Central memory CD8-positive, alpha-beta T cell (primary cell): ENCODE measurements around the gene HP1BP3.
A peak's percentile ranks its signal among the peaks of the same experiment; 100 is the strongest.
"Not testable (repeated sequence)": the region's sequence is repeated elsewhere in the genome, so short reads cannot be mapped to it uniquely, and the experiment has no call there.

Experiments used
- ATAC-seq: fragments of 150-1000 bp; cut with Tn5 transposase; replicated peaks from 2 replicates; pipeline ENCODE4 v1.10.0; 2022; ENCODE audit warnings: mild to moderate bottlenecking, moderate FRiP score, moderate number of reproducible peaks; ENCODE audit not compliant: poor library complexity, severe bottlenecking; ENCODE audit errors: extremely low read depth
- DNase-seq, 2 donors: peaks; one replicate each; pipeline ENCODE4 v3.0.0; 2021; ENCODE audit warnings: low spot score in 2 of 2
- H3K27ac Mint-ChIP-seq: one replicate; pipeline ENCODE4 v1.8.0; 2022; ENCODE audit warnings: low read depth, mild to moderate bottlenecking, moderate library complexity, mixed read lengths
- H3K27me3 Mint-ChIP-seq: one replicate; pipeline ENCODE4 v1.8.0; 2022; ENCODE audit warnings: mixed read lengths
- H3K36me3 Mint-ChIP-seq: one replicate; pipeline ENCODE4 v1.8.0; 2022; ENCODE audit warnings: mild to moderate bottlenecking, moderate library complexity, mixed read lengths; ENCODE audit not compliant: insufficient read depth
- H3K4me1 Mint-ChIP-seq: one replicate; pipeline ENCODE4 v1.8.0; 2022; ENCODE audit warnings: mixed read lengths
- H3K4me3 Mint-ChIP-seq: one replicate; pipeline ENCODE4 v1.8.0; 2022; ENCODE audit warnings: mild to moderate bottlenecking, moderate library complexity, mixed read lengths
- H3K9me3 Mint-ChIP-seq: one replicate; pipeline ENCODE4 v1.8.0; 2022; ENCODE audit warnings: mixed read lengths

The HP1BP3 gene

GRCh38 chr1:20792196-20792595 lies 5.1 kb upstream of the HP1BP3 start:
- ATAC-seq (no peak), DNase-seq (no peak)
- no peak overlapping the region for H3K4me3 Mint-ChIP-seq
- peaks cover 5% of the 10 kb centered on the region for H3K36me3 Mint-ChIP-seq
- H3K27me3 Mint-ChIP-seq, result no peaks in the 10 kb centered on the region
- peaks cover 9% of the 10 kb centered on the region for H3K4me1 Mint-ChIP-seq
- H3K27ac Mint-ChIP-seq, result no peak overlapping the region
- no peaks in the 10 kb centered on the region for H3K9me3 Mint-ChIP-seq

GRCh38 chr1:20790785-20791184 lies 3.7 kb upstream of the HP1BP3 start:
- no peaks in the 10 kb centered on the region for H3K27me3 Mint-ChIP-seq
- H3K9me3 Mint-ChIP-seq, result no peaks in the 10 kb centered on the region
- H3K36me3 Mint-ChIP-seq, result peaks cover 12% of the 10 kb centered on the region
- no peak overlapping the region for H3K4me3 Mint-ChIP-seq
- DNase-seq (no peak), ATAC-seq (no peak)
- peaks cover 15% of the 10 kb centered on the region for H3K4me1 Mint-ChIP-seq
- no peak overlapping the region for H3K27ac Mint-ChIP-seq

DNA sequence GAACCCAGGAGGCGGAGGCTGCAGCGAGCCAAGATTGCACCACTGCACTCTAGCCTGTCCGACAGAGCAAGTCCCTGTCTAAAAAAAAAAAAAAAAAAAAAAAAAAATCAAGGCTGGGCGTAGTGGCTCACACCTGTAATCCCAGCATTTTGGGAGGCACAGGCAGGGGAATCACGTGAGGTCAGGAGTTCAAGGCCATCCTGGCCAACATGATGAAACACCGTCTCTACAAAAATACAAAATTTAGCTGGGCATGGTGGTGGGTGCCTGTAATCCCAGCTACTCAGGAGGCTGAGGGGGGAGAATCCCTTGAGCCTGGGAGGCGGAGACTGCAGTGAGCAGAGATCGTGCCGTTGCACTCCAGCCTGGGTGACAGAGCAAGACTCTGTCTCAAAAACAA lies 2.5 kb upstream of the HP1BP3 start:
- H3K9me3 Mint-ChIP-seq, H3K27ac Mint-ChIP-seq, H3K4me3 Mint-ChIP-seq, H3K27me3 Mint-ChIP-seq, DNase-seq, ATAC-seq: not testable (repeated sequence)
- Mint-ChIP-seq H3K36me3 (peaks cover 12% of the 10 kb centered on the region), H3K4me1 (peaks cover 21% of the 10 kb centered on the region)

- DNase-seq (no peak), ATAC-seq (no peak)
- Mint-ChIP-seq H3K27ac (peak overlapping the region; percentile 95), H3K4me3 (peak overlapping the region; percentile 96), H3K4me1 (peaks cover 27% of the 10 kb centered on the region), H3K27me3 (no peaks in the 10 kb centered on the region), H3K9me3 (no peaks in the 10 kb centered on the region), H3K36me3 (peaks cover 15% of the 10 kb centered on the region)
Measured at GRCh38 chr1:20787840-20788795, 1.0 kb upstream of the HP1BP3 start.

- ATAC-seq (peak; percentile 66), DNase-seq (peak; percentile 91 to 94)
- H3K4me3 Mint-ChIP-seq, result peak overlapping the region; percentile 96
- H3K27ac Mint-ChIP-seq, result peak overlapping the region; percentile 95
- peaks cover 17% of the 10 kb centered on the region for H3K36me3 Mint-ChIP-seq
- peaks cover 28% of the 10 kb centered on the region for H3K4me1 Mint-ChIP-seq
- H3K27me3 Mint-ChIP-seq, result no peaks in the 10 kb centered on the region
- H3K9me3 Mint-ChIP-seq, result no peaks in the 10 kb centered on the region
Measured at GRCh38 chr1:20786253-20787028, 666 bp downstream of the HP1BP3 start.

- Mint-ChIP-seq H3K36me3 (peaks cover 20% of the 10 kb centered on the region), H3K4me1 (peaks cover 33% of the 10 kb centered on the region), H3K27me3 (no peaks in the 10 kb centered on the region), H3K9me3 (no peaks in the 10 kb centered on the region), H3K27ac (peak overlapping the region; percentile 95), H3K4me3 (peak overlapping the region; percentile 96)
- DNase-seq, result no peak
- peak; percentile 19 for ATAC-seq
Measured at GRCh38 chr1:20785907-20786252, 1.2 kb downstream of the HP1BP3 start.

DNA sequence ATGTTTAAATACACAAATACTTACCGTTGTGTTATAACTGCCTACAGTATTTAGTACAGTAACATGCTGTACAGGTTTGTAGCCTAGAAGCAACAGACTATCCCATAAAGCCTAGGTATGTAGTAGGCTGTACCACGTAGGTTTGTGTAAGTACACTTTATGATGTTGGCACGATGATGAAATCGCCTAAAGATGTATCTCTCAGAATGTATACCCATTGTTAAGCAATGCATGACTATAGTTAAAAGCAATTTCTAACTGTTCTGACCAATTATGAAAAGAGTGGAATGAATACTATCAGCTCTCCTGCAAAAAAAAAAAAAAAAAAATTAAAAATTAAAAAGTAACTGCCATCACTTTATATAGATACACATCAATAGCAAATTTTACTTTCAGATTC lies 11.4 kb downstream of the HP1BP3 start:
- H3K27me3 Mint-ChIP-seq, result no peaks in the 10 kb centered on the region
- DNase-seq (no peak), ATAC-seq (no peak)
- no peak overlapping the region for H3K27ac Mint-ChIP-seq
- H3K4me1 Mint-ChIP-seq, result peaks cover 25% of the 10 kb centered on the region
- H3K36me3 Mint-ChIP-seq, result peaks cover 71% of the 10 kb centered on the region
- no peaks in the 10 kb centered on the region for H3K9me3 Mint-ChIP-seq
- H3K4me3 Mint-ChIP-seq, result no peak overlapping the region

DNA sequence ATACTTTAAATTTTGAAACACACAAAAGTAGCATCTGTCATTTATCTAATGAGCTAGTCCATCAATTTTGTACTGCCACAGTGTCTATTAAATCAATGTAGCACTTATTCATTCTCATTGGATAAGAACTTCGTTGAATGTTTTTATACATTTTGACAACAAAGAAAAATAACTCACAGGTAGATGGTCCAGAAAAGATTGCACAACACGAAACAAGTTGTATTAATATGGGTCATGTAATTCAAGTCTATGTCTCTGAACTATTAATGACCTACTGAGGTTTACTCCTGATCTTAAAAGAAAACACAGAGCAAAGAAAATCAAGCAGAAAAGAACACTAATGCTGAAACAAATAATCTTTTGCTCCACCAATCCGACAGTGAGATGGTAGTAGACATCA lies 15.3 kb downstream of the HP1BP3 start:
- Mint-ChIP-seq H3K4me3 (no peak overlapping the region), H3K36me3 (peaks cover 80% of the 10 kb centered on the region), H3K27me3 (no peaks in the 10 kb centered on the region), H3K9me3 (no peaks in the 10 kb centered on the region), H3K27ac (no peak overlapping the region), H3K4me1 (peaks cover 9% of the 10 kb centered on the region)
- ATAC-seq (no peak), DNase-seq (no peak)

GRCh38 chr1:20770314-20771087 lies 16.6 kb downstream of the HP1BP3 start:
- Mint-ChIP-seq H3K9me3 (no peaks in the 10 kb centered on the region), H3K27me3 (no peaks in the 10 kb centered on the region), H3K4me3 (no peak overlapping the region), H3K36me3 (peaks cover 82% of the 10 kb centered on the region), H3K4me1 (no peaks in the 10 kb centered on the region), H3K27ac (no peak overlapping the region)
- no peak for ATAC-seq
- no peak for DNase-seq

DNA sequence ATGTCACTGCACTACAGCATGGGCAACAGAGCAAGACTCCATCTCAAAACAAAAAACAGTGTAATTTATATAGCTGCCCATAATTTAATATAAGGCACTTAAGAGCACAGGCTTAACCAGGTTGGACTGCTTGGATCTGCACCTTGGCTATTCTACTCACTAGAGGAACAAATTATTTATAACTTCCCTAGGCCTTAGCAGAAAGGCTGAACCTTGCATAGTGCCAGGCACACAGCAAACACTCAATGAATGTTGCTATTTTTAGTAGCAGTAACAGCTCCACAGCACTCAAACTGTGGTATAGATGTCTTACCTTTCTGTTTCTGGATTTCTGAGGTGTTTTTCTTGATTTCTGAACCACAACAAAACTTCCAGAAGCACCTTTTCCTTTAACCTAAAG lies 19.8 kb downstream of the HP1BP3 start:
- DNase-seq, result no peak
- ATAC-seq, result no peak
- Mint-ChIP-seq H3K4me1 (no peaks in the 10 kb centered on the region), H3K27ac (no peak overlapping the region), H3K36me3 (peaks cover 90% of the 10 kb centered on the region), H3K9me3 (no peaks in the 10 kb centered on the region), H3K4me3 (no peak overlapping the region), H3K27me3 (no peaks in the 10 kb centered on the region)

DNA sequence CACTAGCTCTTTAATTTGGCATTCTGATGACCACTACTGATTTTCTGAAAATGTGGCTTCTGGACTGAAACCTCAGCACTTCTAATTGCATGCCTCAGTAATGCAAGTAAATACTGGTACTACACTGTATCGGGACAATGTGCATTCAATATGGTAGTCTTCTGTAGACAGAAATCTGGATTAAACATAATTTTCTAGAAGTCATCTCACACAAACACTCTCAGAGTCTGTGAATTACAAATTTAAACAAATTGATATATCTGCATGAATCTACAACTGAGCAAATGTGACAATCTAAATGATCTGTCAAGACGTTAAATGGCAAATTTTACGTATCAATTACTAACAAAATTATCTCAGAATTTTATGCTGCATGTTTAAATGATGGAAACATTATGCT lies 23.7 kb downstream of the HP1BP3 start:
- Mint-ChIP-seq H3K4me3 (no peak overlapping the region), H3K4me1 (no peaks in the 10 kb centered on the region), H3K9me3 (no peaks in the 10 kb centered on the region), H3K27ac (no peak overlapping the region), H3K36me3 (peaks cover 90% of the 10 kb centered on the region), H3K27me3 (no peaks in the 10 kb centered on the region)
- ATAC-seq (no peak), DNase-seq (no peak)

DNA sequence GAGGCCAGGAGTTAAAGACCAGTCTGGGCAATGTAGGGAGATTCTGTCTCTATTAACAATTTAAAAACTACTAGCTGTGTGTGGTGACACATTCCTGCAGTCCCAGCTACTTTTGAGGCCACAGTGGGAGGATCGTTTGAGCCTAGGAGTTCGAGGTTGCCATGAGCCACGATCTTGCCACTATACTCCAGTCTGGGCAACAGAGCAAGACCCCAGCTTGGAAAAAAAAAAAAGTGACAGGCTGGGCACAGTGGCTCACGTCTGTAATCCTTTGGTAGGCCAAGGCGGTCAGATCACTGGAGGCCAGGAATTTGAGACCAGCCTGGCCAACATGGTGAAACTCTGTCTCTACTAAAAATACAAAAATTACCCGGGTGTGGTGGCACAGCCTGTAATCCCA lies 26.8 kb downstream of the HP1BP3 start:
- no peak overlapping the region for H3K27ac Mint-ChIP-seq
- no peak overlapping the region for H3K4me3 Mint-ChIP-seq
- H3K36me3 Mint-ChIP-seq, result peaks cover 87% of the 10 kb centered on the region
- H3K9me3 Mint-ChIP-seq, result no peaks in the 10 kb centered on the region
- no peaks in the 10 kb centered on the region for H3K27me3 Mint-ChIP-seq
- H3K4me1 Mint-ChIP-seq, result no peaks in the 10 kb centered on the region
- ATAC-seq (no peak), DNase-seq (no peak)
